ENCODE measurements around the gene CMTM1.

DNA sequence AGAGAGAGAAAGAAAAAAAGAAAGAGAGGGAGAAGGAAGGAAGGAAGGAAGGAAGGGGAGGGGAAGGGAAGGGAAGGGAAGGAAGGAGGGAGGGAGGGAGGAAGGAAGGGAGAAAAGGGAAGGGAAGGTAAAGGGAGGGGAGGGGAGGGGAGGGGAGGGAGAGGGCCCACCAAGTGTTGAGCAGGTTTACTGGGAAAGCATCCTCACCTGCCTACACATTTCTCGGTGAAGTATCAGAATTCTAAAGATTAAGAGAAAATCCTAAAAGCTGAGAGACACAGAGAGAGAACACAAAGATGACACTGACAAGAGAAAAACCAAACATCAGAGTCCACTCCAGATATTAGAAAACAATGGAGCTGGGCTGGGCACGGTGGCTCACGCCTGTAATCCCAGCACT, 26.0 kb downstream of the CMTM1 start:
- TF ChIP-seq BACH2 (CRISPR knock-in tag; IDR thresholded peaks at IDR 0.05; ENCODE audit: borderline replicate concordance) (no peak), ZFP30 (CRISPR knock-in tag; IDR thresholded peaks at IDR 0.05) (no peak), RARB (CRISPR knock-in tag; IDR thresholded peaks at IDR 0.05) (no peak)
